PC-3 (cell line): ENCODE results near the gene BCL3.

Source experiments
- EZH2 ChIP-seq: fragments of 300-600 bp; sonication (generic); IDR thresholded peaks from one replicate; pipeline ENCODE4 v1.6.1; 2017; ENCODE audit warnings: antibody characterized with exemption, mild to moderate bottlenecking, low read length; ENCODE audit not compliant: unreplicated experiment
- EZH2phosphoT487 ChIP-seq: fragments of 300-600 bp; sonication (generic); IDR thresholded peaks from 2 replicates; pipeline ENCODE4 v1.6.1; 2018; ENCODE audit warnings: mild to moderate bottlenecking, antibody characterized with exemption, low read length, borderline replicate concordance
- TF ChIP-seq, protein P1 (sequence below): fragments of 300-600 bp; sonication (generic); conservative IDR thresholded peaks from 2 replicates; pipeline ENCODE4 v1.5.1; 2017; ENCODE audit warnings: antibody characterized with exemption, low read depth, mild to moderate bottlenecking, low read length

GRCh38 chr19:44734357-44734756 is 14.2 kb upstream of the BCL3 start:
- TF ChIP-seq, protein P1, sequence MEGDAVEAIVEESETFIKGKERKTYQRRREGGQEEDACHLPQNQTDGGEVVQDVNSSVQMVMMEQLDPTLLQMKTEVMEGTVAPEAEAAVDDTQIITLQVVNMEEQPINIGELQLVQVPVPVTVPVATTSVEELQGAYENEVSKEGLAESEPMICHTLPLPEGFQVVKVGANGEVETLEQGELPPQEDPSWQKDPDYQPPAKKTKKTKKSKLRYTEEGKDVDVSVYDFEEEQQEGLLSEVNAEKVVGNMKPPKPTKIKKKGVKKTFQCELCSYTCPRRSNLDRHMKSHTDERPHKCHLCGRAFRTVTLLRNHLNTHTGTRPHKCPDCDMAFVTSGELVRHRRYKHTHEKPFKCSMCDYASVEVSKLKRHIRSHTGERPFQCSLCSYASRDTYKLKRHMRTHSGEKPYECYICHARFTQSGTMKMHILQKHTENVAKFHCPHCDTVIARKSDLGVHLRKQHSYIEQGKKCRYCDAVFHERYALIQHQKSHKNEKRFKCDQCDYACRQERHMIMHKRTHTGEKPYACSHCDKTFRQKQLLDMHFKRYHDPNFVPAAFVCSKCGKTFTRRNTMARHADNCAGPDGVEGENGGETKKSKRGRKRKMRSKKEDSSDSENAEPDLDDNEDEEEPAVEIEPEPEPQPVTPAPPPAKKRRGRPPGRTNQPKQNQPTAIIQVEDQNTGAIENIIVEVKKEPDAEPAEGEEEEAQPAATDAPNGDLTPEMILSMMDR, result no peak
- TF ChIP-seq EZH2 (no peak), EZH2phosphoT487 (no peak)
